Lower leg skin (tissue), 4 donors: ENCODE data around the gene CLTCL1. TPM values are rescaled to one million over a fixed set of nuclear protein-coding genes. Genes with fewer than 3 reads are reported as not detected.
A peak's percentile ranks its signal among the peaks of the same experiment; 100 is the strongest.

Experiments
- DNase-seq, 2 donors: peaks; one replicate each; pipeline ENCODE4 v3.0.0-alpha.2; 2019; ENCODE audit warnings: low spot score in 2 of 2
- H3K4me3 ChIP-seq: fragments of 200-600 bp; sonication (generic); 2 replicates; pipeline ENCODE4 v1.5.1; 2017; ENCODE audit warnings: mild to moderate bottlenecking, low read depth; ENCODE audit not compliant: poor library complexity, severe bottlenecking
- POLR2A ChIP-seq, 2 donors: fragments of 450-650 bp; IDR thresholded peaks; one replicate each; pipeline ENCODE4 v1.6.1; 2016 to 2017; ENCODE audit warnings: antibody characterized with exemption in 2 of 2, mild to moderate bottlenecking in 1 of 2, moderate library complexity in 1 of 2
- WGBS, 2 donors: methylation state at CpG; one replicate each; pipeline ENCODE4 v1.1.5; 2018; 5-methylcytosine and 5-hydroxymethylcytosine counted together
- intact Hi-C: fragments of 100-400 bp; cut with DNase I; formaldehyde crosslinking; loops from one replicate; pipeline ENCODE4 v1.15.0; 2023; ENCODE audit warnings: low total_unique reads
- total RNA-seq, 4 donors: library from RNA; depleted of rRNA; stranded (reverse); fragments of >200 nt; gene quantifications; one replicate each; pipeline ENCODE4 v1.1.0, GENCODE V29; 2016
- TF ChIP-seq, protein P1 (sequence below), 3 donors: fragments of 450-650 bp; IDR thresholded peaks; one replicate each; pipeline ENCODE4 v1.5.1; 2016; ENCODE audit warnings: antibody characterized with exemption in 3 of 3, mild to moderate bottlenecking in 3 of 3, moderate library complexity in 2 of 3

The CLTCL1 gene
- total RNA-seq, 4 donors from 2014 or later = 4.0 to 9.6 (median 7.6) TPM

DNA sequence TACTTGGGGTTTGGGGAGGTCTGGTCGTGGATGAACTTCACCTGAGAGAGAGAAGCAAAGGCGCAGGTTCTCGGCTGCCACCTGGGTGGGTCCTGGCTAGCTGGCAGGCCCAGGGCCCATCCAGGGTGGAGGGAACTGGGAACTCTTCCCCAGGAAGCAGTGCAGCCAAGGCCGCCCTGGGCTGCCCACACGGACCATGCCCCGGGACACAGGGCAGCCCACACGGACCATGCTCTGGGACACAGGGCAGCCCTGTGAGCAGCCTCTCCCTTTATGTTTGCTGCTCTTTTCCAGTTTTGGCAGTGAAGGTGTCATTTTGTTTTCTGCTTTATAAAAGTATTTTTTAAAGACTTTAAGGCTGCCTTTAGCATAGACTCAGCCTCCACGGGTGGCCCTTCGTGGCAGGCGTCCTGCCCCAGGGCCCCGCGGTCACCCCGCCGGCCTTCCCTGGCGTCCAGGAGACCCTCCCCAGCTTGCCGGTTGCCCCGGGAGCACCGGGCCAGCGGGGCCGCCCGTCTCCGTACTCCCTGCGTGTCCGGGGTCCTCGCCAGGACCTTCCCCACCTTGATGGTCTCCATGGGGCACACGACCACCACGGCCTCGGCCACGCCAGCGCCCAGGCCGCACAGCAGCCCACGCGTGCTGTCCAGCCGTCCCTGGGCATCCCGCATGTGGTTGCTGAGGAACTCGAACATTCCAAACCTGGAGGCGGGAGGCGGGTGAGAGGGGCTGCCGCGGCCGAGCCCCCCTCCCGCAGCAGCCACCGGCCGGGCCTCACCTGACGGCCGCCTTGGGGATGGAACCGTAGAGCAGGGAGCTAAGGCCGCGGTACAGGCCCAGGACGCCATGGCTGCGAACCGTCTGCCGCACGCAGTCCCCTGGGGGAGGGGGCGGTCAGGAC lies 114.1 kb downstream of the CLTCL1 start:
- no peak for TF ChIP-seq POLR2A (IDR thresholded peaks at IDR 0.05)
- TF ChIP-seq, protein P1, sequence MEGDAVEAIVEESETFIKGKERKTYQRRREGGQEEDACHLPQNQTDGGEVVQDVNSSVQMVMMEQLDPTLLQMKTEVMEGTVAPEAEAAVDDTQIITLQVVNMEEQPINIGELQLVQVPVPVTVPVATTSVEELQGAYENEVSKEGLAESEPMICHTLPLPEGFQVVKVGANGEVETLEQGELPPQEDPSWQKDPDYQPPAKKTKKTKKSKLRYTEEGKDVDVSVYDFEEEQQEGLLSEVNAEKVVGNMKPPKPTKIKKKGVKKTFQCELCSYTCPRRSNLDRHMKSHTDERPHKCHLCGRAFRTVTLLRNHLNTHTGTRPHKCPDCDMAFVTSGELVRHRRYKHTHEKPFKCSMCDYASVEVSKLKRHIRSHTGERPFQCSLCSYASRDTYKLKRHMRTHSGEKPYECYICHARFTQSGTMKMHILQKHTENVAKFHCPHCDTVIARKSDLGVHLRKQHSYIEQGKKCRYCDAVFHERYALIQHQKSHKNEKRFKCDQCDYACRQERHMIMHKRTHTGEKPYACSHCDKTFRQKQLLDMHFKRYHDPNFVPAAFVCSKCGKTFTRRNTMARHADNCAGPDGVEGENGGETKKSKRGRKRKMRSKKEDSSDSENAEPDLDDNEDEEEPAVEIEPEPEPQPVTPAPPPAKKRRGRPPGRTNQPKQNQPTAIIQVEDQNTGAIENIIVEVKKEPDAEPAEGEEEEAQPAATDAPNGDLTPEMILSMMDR (IDR thresholded peaks at IDR 0.05) = no peak
- 19 to 29% methylated on average over 34 to 51 of the region's 55 CpGs for WGBS, 2 donors
- intact Hi-C loops = no loop called here
- peak overlapping the region; percentile 84 for H3K4me3 ChIP-seq
- no peak for DNase-seq

DNA sequence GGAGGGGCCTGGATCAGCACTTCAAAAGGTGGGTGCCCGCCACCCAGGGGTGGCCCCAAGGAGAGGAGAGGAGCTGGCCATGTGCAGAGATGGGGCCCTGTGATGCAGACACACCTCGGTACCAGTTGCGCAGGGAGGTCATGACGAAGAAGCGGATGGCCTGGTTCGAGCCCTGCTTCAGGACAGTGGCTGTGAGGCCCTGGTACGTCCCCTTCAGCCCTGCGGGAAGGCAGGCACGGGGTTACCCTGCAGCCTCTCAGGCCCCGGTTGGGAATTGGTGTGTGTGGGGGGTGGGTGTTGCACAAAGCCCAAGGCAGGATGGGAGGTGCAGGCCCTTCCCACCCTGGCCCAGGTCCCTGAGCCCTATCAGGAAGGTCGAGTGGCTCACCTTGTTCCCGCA lies 114.8 kb downstream of the CLTCL1 start:
- 70 to 73% methylated on average over 12 of the region's 12 CpGs for WGBS, 2 donors
- no peak overlapping the region for H3K4me3 ChIP-seq
- no peak for DNase-seq
- intact Hi-C loops = no loop called here
- no peak for TF ChIP-seq POLR2A (IDR thresholded peaks at IDR 0.05)
- TF ChIP-seq, protein P1 (IDR thresholded peaks at IDR 0.05) = no peak

DNA sequence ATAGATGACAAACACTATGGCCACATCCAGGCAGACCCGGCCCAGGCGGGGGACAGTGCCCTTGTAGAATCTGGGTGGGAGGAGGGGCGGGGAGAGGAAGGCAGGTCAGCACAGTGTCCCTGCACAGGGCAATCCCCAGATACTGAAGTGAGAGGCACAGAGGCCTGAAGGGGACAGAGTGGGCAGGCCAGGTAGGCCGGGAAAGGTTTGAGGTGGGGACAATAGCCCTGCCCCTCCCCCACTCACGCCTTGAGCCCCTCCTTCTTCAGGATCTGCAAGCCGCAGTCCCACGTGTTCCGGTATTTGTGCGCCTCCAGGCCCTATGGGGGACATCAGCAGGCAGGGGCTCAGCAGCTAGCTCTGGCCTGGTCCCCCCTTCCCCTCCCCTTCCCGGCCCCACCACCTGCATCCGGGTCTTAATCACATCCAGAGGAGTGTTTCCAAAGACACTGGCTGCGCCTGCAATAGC lies 115.3 kb downstream of the CLTCL1 start:
- TF ChIP-seq POLR2A (IDR thresholded peaks at IDR 0.05) = no peak
- TF ChIP-seq, protein P1 (IDR thresholded peaks at IDR 0.05) = no peak
- intact Hi-C loops = no loop called here
- 71 to 77% methylated on average over 11 to 12 of the region's 12 CpGs for WGBS, 2 donors

DNA sequence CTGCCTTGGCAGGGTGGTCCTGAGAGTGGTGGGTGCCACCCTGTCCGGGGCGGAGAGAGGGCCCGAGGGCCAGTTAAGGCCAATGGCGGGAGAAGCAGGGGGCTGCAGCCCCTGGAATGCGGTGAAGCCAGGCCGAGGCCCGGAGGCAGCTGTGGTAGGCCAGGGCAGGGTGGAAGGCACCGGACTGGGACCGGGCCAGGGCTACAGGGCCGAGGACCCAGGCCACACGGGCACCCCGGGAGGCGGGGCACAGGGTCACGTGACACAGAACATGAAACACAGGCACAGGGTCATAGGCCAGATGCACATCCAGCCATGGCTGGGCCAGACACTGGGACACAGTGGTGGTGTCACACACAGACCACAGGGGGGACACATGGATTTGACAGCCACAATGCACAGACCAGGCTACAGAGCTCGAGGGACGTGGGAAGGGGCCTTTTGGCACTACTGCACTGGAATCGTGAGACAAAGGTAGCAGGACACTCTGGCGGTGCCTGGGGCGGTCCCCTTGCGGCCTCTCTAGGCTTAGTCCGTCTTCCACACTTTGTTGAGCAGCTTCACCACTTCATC lies 115.8 kb downstream of the CLTCL1 start:
- intact Hi-C loops = no loop called here
- TF ChIP-seq POLR2A (IDR thresholded peaks at IDR 0.05) = no peak
- TF ChIP-seq, protein P1 (IDR thresholded peaks at IDR 0.05) = no peak
- DNase-seq = no peak
- 68 to 78% methylated on average over 14 to 17 of the region's 21 CpGs for WGBS, 2 donors
- H3K4me3 ChIP-seq = no peak overlapping the region

More for the DNA sequence above, 115.3 kb downstream of the CLTCL1 start:
- H3K4me3 ChIP-seq = no peak overlapping the region
- DNase-seq = no peak

DNA sequence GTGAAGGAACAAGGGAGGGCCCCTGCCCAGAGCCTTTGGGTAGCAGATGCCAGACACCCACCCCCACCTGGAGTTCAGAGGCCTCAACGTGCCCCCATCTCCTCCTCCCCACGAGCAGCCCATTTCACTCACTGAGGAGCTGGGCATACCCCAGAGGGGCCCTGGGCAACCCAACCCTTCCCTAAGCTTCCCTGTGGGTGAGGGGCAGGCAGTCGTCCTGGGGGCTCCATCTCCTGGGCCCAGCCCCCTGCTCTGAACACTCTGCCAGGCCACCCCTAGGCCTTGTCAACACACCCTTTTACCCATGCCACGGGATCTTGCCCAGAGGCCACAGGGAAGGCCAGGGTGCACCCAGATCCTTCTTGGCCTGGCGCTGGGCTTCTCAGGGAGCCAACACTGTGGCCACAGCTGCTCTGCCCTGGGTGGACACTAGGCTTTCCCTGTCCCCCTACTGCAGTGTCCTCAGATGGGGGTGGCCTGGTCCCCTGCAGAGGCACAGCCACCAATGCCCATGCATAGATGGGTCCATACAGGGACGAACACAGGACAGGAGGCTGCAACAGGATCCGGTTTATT lies 116.4 kb downstream of the CLTCL1 start:
- intact Hi-C loops = no loop called here
- 54 to 61% methylated on average over 3 to 7 of the region's 7 CpGs for WGBS, 2 donors
- no peak overlapping the region for H3K4me3 ChIP-seq
- TF ChIP-seq, protein P1 (IDR thresholded peaks at IDR 0.05) = no peak
- no peak for TF ChIP-seq POLR2A (IDR thresholded peaks at IDR 0.05)
- DNase-seq = no peak
